Inflammatory macrophage treated with lipopolysaccharide for 1 hour (primary cell): ENCODE measurements around the gene NTPCR.

ENCODE experiments used
- DNase-seq, 2 donors: peaks; one replicate each; pipeline ENCODE4 v3.0.0-alpha.2; 2020 to 2022

The NTPCR gene

GRCh38 chr1:232927830-232928505 is 22.4 kb upstream of the NTPCR start:
- DNase-seq: no peak

- peak; percentile 60 for DNase-seq
These were observed 17.7 kb upstream of the NTPCR start for GRCh38 chr1:232932486-232933425.

DNA sequence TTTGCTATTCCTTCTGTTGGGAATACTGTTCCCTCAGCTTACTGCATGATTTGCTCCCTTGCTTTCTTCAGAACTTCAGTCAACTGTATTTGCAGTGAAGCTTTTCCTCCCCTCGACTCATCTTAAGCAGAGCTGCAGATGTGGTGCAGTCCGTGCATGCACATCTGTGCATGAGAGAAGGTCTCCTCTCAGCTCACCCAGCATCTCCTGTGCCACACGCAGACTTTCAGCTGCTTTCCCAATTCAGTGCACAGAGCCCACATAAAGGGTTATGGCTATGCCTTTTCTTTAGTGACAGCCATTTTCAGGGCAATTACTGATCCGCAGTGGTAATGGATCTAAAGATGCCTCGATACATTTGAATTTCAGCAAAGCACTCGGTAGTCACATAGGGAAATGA is 13.5 kb upstream of the NTPCR start:
- DNase-seq: no peak

GRCh38 chr1:232937741-232938375 is 12.6 kb upstream of the NTPCR start:
- DNase-seq: peak; percentile 51 to 53

DNA sequence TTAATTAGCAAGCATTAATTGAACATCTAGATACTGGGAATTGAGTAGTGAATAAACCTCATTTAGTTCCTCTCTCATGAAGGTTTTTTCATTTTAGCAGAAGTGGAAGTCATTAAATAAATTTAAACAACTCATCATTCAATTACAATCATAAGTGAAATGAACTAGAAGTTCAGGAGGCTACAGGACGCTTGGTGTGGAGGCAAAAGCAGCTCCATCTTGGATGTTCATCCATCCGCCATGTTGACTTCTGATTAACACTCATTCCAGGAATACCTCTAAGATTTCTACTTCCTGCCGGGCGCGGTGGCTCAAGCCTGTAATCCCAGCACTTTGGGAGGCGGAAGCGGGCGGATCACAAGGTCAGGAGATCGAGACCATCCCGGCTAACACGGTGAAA is 11.5 kb upstream of the NTPCR start:
- no peak for DNase-seq

DNA sequence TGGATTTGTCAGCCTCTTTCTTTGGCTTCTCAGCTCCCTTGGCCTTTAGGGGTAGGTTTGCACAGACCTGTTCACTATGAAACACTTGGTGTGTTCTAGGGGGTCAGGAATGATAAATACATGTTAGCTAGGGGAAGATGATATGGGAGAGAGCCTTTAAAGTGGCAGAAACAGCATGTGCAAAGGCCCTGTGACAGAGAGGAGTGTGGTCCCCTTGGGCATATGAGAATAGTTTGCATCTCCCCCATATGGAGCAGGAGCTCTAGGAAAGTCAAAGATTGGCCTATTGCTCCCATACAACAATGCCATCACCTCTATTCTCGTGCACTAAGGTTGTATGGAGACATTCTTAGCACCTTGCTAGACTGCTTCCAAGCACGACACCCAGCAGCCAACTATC is 10.7 kb upstream of the NTPCR start:
- DNase-seq: no peak

DNA sequence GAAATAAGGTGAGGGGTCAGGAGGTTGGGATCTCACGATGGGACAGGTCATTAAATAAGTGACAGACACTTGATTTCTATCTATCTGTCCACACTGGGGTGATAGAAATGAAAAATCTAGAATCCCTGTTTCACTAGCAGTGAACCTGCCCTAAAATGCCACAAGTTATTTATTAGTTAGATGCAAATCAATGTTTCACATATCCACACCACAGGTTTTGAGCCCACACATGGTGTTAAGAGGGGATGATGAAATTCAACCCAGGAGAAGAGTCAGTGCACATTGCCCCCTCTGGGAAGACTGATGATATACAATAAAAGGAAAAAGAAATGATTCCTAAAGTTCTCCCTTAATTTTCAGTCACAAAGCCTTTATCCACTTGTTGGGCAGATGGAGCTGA is 10.1 kb upstream of the NTPCR start:
- no peak for DNase-seq

DNA sequence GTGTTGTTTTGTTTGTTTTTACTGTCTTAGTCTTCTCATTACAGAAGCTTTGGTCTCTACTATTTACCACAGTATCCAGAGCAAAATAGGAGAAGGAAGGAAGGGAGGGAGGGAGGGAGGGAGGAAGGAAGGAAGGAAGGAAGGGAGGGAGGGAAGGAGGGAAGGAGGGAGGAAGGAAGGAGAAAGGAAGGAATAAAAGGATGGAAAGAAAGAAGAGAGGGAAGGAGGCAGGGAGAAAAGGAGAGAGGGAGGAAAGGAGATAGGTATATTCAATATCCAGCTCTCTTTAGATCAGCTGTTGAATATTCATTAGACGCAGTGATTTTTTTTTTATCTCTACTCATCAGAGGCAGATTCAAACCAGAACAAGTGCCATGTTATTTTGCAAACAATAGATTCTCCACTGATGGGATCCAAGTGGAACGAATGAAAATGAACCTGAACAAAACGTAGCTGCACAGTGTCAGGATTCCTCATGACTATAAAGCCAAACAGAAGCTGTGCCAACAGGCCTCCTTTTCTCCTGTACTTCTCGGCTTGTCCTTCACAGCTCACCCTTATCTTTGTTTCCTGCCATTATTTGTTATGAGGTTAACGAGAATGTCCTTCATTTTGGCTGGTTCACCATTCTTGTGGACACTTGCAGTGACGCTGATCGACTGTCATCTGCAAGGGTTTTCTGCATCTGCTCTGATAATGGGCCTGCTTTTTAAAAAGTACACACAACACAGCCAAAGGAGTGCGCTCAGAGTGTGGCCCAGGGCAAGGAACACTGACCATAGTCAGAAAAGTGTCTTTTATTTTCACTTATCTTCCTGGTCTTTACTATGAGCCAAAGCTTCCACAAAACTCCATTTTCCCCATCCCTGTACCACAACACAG is 7.8 kb upstream of the NTPCR start:
- DNase-seq: no peak

DNA sequence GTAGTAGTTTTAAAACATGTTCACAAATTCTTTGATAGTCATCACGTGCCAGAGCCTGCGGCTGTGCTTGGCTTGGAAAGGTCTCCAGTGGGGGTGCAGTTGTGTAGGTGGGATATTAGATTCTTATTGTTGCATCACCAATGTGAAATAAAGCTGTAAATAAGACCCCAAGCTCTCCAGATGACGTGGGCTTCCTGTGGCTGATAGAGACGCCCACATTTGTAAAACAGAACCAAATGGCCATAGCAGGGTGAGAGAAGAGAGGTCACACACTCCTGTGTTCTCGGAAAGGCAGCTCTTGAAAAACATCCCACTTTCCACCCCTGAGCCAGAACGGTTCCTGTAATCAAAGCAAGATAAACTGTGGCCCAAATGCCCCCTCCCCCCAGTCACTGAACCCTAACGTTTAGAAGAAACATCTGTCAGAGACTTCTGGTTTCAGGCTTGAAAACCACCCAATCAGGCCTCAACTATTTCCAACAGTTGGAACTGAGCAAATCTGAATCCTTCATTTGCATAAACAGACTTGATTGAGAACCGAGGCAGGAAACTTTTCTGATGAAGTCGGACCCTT is 6.6 kb upstream of the NTPCR start:
- no peak for DNase-seq

DNA sequence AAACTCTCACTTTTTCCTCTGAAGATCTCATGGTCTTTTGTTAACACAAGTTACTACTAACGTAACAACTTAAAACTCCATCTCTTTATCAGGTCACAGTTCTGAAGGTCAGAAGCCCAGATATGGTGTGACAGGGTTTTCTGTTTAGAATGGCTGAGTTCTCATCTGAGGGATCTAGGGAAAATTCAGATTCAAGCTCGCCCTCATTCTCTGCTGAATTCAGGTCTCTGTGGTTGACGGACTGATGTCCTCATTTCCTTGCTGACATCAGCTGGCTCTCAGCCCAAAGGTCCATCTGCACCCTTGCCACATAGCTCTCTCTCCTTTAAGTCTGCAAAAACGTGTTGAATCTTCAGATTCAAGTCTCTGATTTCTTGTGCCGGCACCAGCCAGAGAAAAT is 6.1 kb upstream of the NTPCR start:
- no peak for DNase-seq

DNA sequence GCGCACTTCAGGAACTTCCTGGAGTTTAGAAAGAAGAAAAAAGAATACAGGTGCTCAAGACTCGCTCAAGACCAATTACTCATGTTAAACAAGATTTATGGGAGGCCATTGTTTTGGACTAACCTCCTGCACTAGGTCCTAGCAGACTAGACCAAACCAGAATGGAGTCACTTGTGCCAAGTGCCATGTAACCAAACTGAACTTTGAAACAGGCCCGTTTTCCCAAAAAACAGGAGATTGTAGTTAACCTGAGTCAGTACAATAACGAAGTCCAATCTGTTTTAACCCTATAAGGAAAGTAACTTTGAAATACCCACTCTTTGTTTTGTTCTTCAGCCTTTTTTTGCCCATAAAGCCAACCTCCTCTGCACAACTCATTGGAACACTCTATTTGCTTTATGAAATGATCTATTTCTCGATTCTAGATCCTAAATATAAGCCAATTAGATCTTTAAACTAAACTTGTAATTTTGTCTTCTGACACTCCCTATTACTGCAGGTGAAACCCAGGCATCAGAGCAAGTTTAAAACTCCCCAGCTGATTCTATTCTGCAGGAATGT is 695 bp upstream of the NTPCR start:
- no peak for DNase-seq

- no peak for DNase-seq
These were observed 769 bp downstream of the NTPCR start for GRCh38 chr1:232951180-232951579.

DNA sequence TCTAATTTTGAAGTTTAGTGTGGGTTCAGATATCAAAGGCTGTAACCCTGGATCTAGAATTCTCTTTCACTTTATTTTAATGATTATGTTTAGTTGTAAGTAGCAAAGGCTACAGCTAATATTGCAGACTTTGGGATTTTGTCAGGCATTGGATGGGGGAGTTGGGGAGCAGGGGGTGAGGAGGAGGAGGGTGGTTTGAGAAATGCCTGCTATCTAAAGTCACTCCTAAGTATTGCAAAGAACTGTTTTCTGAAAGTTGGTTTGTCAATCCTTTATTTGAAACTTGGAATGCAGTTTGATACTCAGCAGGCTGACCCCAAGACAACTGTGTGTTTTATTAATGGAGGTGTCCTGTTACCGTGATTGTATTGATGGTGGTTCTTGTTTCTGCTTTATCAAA is 1.2 kb downstream of the NTPCR start:
- DNase-seq: no peak

DNA sequence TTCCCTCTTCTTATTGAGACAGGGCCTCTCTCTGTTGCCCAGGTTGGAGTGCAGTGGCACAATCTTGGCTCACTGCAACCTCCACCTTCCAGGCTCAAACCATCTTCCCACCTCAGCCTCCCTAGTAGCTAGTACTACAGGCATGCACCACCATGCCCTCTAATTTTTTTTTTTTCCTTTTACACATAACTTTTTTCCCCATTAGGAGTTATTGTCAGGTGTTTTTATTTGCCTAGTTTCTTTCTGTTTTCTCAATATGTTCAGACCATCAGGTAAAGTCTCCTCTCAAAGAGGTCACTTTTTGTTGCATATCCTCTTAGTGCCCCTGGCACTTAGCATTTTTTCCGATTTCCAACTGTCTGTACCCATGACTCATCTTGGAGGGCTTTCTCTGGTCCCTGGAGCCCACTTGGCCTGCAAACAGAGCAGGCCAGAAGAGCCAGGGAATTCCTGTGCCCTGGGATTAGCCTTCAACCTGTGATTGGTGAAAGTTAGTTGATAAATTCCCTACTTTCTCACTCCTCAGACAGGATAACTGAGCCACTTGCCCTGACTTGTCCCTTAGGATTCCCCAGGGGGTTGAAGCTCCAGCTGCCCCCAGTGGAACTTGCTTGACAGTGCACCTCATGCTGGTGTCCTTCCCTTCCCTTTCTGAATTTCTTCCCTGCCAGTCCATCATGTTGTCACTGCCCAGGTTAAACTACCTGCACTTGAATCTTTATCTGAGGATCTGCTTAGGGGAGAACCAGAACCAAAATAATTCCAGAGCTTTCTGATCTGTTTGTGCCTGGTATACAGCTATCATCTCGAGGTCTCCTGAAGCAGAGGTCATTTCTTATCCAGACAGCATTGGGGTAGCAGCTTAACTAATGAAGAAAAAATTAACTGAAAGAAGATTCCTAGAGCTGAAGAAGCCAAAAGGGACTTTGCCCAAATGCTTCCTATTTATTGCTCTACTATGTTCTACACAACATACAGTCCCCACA is 2.4 kb downstream of the NTPCR start:
- DNase-seq: peak; percentile 26 to 59

GRCh38 chr1:232954594-232955365 is 4.4 kb downstream of the NTPCR start:
- DNase-seq: no peak

DNA sequence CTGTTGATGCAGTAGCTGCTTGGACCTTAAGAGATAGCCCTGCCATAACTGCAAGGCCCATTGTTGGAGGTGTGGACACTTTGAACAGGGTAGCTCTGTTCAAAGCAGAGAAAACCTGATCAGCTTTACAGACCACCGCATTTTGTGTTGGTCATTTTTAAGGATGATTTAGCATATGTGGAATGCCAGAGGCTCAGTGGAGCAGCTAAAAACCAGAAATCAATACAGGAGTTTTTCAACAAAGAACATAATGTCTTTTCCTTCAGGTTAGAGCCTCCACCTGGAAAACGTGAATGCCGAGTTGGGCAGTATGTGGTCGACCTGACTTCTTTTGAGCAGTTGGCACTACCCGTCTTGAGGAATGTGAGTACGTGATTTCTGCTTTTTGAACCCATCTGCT is 5.7 kb downstream of the NTPCR start:
- DNase-seq: no peak

DNA sequence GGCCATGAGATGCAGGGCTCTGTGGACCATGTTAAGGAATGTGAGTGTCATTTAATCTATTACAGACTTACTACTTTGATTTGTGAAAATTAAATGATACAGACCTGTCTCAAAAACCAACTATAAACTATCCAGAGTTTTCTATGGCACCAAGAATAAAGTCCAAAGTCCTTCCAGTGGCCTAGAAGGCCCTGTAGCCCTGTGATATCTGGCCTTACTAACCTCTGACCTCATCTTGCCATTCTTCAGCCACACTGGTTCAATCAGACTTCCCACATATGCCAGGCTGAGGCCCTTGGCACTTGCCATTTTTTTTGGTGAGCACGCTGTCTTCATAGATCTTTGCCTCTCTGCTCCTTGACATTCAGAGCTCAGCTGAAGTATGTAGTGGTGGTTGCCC is 7.7 kb downstream of the NTPCR start:
- DNase-seq: no peak

GRCh38 chr1:232962761-232963745 is 12.6 kb downstream of the NTPCR start:
- DNase-seq: peak in 1 of 2 donors; percentile 29

DNA sequence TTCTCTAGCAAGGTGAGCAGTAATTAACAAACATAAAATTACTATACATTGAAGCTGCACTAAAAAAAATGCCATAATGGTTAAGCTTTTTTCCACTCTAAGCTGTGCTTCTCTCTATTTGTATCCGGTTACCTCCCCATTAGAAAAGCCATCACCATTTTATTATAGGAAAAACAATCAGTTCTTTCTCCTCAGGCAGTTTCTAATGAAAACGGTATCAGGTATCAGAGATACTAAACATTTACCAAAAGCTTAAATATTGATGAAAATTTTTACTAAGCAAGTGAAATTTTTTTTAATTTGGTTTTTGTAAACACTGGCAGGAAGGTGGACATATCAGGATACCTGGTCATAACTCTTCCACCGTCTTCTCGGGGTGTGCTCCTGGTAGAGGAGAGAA is 14.2 kb downstream of the NTPCR start:
- DNase-seq: no peak
